Stimulated activated naive CD8-positive, alpha-beta T cell treated with anti-CD3 and anti-CD28 coated beads, Interleukin-15, Interleukin-2, amounts not matched to agents 100 ng/mL and 50 ng/mL, for 24 hours (primary cell): ENCODE data around the gene PCYT2.
A peak's percentile ranks its signal among the peaks of the same experiment; 100 is the strongest.
"Not testable (repeated sequence)": the region's sequence is repeated elsewhere in the genome, so short reads cannot be mapped to it uniquely, and the experiment has no call there.

Source experiments
- H3K27ac Mint-ChIP-seq: one replicate; pipeline ENCODE4 v1.8.0; 2021; ENCODE audit warnings: mild to moderate bottlenecking, mixed read lengths
- H3K27me3 Mint-ChIP-seq: one replicate; pipeline ENCODE4 v1.8.0; 2021; ENCODE audit warnings: mixed read lengths
- H3K36me3 Mint-ChIP-seq: one replicate; pipeline ENCODE4 v1.8.0; 2021; ENCODE audit warnings: low read depth, mixed read lengths
- H3K4me1 Mint-ChIP-seq: one replicate; pipeline ENCODE4 v1.8.0; 2021; ENCODE audit warnings: low read depth, mixed read lengths
- H3K4me3 Mint-ChIP-seq: one replicate; pipeline ENCODE4 v1.8.0; 2021; ENCODE audit warnings: mild to moderate bottlenecking, mixed read lengths
- H3K9me3 Mint-ChIP-seq: one replicate; pipeline ENCODE4 v1.8.0; 2021; ENCODE audit warnings: mixed read lengths

The PCYT2 gene

GRCh38 chr17:81924557-81925532 lies 13.6 kb upstream of the PCYT2 start:
- H3K27me3 Mint-ChIP-seq: peaks cover 4% of the 10 kb centered on the region
- peaks cover 5% of the 10 kb centered on the region for H3K36me3 Mint-ChIP-seq
- peak overlapping the region; percentile 23 for H3K4me3 Mint-ChIP-seq
- H3K27ac Mint-ChIP-seq: no peak overlapping the region
- peaks cover 24% of the 10 kb centered on the region for H3K4me1 Mint-ChIP-seq
- no peaks in the 10 kb centered on the region for H3K9me3 Mint-ChIP-seq

- Mint-ChIP-seq H3K27me3 (no peaks in the 10 kb centered on the region), H3K36me3 (peaks cover 12% of the 10 kb centered on the region), H3K4me1 (peaks cover 24% of the 10 kb centered on the region), H3K27ac (no peak overlapping the region), H3K9me3 (no peaks in the 10 kb centered on the region), H3K4me3 (no peak overlapping the region)
These were observed 12.4 kb upstream of the PCYT2 start for GRCh38 chr17:81923302-81924260.

GRCh38 chr17:81922566-81923301 lies 11.5 kb upstream of the PCYT2 start:
- H3K36me3 Mint-ChIP-seq: peaks cover 12% of the 10 kb centered on the region
- no peak overlapping the region for H3K4me3 Mint-ChIP-seq
- no peak overlapping the region for H3K27ac Mint-ChIP-seq
- H3K9me3 Mint-ChIP-seq: no peaks in the 10 kb centered on the region
- H3K4me1 Mint-ChIP-seq: peaks cover 30% of the 10 kb centered on the region
- no peaks in the 10 kb centered on the region for H3K27me3 Mint-ChIP-seq

DNA sequence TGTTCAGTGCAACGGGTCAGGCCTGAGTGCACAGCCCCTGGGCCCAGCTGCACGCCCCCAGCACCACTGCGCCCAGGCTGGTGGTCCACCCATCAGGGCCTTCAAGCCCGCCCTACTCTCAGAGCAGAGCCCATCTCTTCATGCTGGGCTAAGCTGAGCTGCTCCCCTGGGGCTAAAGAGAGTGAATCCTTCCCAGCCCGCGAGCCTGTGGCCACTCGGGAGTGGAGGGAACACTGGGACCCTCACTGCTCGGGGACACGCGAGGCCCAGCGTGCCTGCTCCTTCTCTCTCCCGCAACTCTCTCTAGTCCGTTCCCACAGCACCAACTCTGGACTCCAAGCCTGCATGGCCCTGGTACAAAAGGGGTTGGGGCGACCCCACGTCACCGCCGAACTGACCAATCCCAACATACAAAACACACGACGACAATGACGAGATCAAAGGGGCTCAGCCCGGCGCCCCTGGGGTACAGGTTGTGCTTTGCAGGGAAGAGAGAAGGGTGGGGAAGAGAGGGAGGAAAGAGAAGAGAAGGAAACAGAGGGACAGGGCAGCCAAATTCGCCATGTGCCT lies 10.9 kb upstream of the PCYT2 start:
- H3K27me3 Mint-ChIP-seq: no peaks in the 10 kb centered on the region
- H3K36me3 Mint-ChIP-seq: peaks cover 15% of the 10 kb centered on the region
- no peak overlapping the region for H3K27ac Mint-ChIP-seq
- no peak overlapping the region for H3K4me3 Mint-ChIP-seq
- H3K4me1 Mint-ChIP-seq: peaks cover 33% of the 10 kb centered on the region
- no peaks in the 10 kb centered on the region for H3K9me3 Mint-ChIP-seq

GRCh38 chr17:81921537-81921862 lies 10.3 kb upstream of the PCYT2 start:
- peaks cover 38% of the 10 kb centered on the region for H3K4me1 Mint-ChIP-seq
- H3K27me3 Mint-ChIP-seq: no peaks in the 10 kb centered on the region
- H3K36me3 Mint-ChIP-seq: peaks cover 19% of the 10 kb centered on the region
- no peak overlapping the region for H3K4me3 Mint-ChIP-seq
- H3K9me3 Mint-ChIP-seq: no peaks in the 10 kb centered on the region
- no peak overlapping the region for H3K27ac Mint-ChIP-seq

DNA sequence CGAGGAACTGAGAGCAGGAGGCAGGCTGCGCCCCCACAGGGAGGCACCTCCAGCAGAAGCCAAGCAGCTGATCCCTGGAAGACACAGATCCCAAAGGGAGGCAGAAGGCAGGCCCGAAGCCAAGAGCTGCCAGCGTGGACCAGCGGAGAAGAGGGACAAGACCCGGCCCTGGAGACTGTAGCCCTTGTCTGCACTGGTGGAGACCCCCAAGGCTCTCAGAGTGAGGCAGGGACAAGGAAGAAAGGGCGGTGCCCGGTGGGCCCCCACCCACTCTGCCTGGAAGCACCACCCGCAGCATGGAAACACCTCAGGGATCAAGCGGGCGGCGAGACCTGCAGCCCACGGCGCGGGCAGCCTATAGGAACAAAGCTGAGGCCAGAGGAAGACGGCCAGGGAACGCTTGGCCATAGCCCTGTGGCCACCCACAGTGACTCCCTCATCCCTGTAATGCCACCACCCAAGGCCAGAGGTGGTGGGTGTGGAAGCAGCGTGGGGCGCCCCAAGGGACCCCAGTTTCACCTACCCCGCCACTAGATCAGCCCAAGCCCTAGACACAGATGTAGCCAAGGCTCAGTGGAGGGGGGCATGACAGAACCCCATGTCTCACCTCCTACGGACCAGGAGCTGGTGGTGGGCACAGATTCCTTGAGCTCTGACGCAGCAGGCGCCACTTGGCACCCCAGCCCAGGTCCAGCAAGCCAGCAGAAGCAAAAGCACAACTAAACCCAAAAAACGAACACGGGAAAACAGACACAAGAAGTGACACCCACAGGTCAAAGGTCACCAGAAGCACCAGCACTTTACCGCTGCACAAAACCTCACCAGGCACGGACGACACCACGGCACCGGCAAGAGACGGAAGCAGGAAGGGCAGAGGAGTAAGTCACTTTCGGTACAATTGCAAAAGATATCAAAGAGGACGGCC lies 9.7 kb upstream of the PCYT2 start:
- H3K27ac Mint-ChIP-seq: no peak overlapping the region
- no peaks in the 10 kb centered on the region for H3K9me3 Mint-ChIP-seq
- H3K4me1 Mint-ChIP-seq: peaks cover 36% of the 10 kb centered on the region
- no peak overlapping the region for H3K4me3 Mint-ChIP-seq
- peaks cover 23% of the 10 kb centered on the region for H3K36me3 Mint-ChIP-seq
- H3K27me3 Mint-ChIP-seq: no peaks in the 10 kb centered on the region

GRCh38 chr17:81918832-81919545 lies 7.8 kb upstream of the PCYT2 start:
- Mint-ChIP-seq H3K9me3 (no peaks in the 10 kb centered on the region), H3K27me3 (no peaks in the 10 kb centered on the region), H3K36me3 (peaks cover 26% of the 10 kb centered on the region), H3K27ac (no peak overlapping the region), H3K4me1 (peaks cover 23% of the 10 kb centered on the region), H3K4me3 (no peak overlapping the region)

DNA sequence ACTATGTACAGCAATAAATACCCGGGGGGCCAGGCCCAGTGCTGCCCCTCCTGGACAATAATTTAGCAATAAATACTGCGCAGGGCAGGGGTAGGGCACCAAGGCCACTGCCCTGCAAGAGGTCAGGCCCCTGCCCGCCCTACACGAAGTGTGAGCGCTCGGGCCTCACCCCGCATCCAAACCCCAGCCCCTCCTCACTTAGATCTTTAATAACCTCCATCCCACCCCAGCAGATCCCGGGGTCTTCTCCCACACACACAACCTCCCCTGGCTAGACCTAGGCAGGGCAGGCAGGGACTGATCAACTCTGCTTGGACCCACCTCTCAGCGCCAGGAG lies 7.1 kb upstream of the PCYT2 start:
- Mint-ChIP-seq H3K36me3 (peaks cover 30% of the 10 kb centered on the region), H3K4me1 (peaks cover 22% of the 10 kb centered on the region), H3K4me3 (peak overlapping the region; percentile 89), H3K27ac (peak overlapping the region; percentile 65)
- H3K9me3 Mint-ChIP-seq, H3K27me3 Mint-ChIP-seq: not testable (repeated sequence)

DNA sequence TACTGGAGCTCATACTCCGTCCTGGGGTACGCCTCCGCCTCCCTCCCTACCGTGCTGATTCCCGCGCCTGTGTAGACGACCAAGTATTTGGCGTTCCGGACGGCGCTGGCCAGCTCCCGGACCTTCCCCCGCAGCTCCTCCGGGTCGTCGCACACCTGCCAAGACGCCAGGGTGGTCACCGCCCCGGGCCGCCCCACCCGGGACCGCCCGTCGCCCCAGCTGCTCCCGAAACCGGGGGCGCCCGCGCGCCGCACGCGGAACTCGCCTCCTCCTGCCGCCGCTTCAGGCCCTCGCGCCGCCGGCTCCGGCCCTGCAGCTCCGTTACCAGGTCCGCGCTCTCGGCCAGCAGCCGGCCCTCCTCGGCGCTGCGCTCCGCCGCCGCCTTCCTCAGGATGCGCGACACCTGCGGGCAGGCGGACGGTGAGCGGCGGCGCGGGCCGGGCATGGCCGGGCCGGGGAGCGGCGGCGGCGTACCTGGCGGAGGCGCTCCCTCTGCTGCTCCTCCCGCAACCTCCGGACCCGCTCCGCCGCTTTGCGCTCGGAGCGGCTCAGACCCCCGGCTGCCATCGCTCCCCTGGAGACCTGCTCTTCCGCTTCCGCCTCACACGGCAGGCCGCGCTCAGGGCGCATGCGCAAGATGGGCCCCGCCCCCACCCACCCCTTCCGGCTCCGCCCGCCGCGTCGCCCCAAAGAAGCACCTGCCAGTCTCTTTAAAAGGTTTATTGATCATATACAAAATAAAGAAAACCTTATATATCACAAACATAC lies 6.5 kb upstream of the PCYT2 start, which contains the start of gene SIRT7:
TSS of gene SIRT7 (minus strand) at position 612 of the 768 bp plus-strand sequence. CDS start at position 567, 45 bp downstream.
- Mint-ChIP-seq H3K4me1 (peaks cover 27% of the 10 kb centered on the region), H3K9me3 (no peaks in the 10 kb centered on the region), H3K27ac (peak within 1 kb of the TSS; percentile 65), H3K27me3 (no peaks in the 10 kb centered on the region), H3K4me3 (peak within 1 kb of the TSS; percentile 89), H3K36me3 (peaks cover 36% of the 10 kb centered on the region)

DNA sequence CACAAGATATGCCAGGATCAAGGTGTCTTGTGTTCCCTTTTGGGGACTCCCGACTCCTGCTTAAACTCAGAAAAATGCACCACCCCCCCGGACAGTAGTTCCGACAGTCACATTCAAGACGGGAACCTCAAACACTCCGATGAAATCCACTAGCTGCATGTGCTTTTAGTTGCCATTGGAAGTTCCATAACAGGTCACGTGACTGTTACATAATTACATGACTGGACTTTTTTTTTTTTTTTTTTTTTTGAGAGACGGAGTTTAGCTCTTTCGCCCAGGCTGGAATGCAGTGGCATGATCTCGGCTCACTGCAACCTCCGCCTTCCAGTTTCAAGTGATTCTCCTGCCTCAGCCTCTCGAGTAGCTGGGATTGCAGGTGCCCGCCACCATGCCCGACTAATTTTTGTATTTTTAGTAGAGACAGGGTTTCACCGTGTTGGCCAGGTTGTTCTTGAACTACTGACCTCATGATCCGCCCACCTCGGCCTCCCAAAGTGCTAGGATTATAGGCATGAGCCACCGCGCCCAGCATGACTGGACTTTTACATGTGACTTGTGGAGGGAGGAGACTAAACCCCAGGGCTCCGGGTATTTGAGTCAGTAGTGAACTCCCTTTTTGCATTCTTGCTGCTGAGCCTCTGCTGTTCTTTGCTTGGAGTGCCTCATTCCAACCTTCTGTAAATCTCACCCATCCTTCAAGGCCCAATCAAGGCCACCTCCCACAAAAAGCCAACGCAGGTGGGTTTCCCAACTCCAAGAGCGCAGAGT lies 5.2 kb upstream of the PCYT2 start:
- no peaks in the 10 kb centered on the region for H3K27me3 Mint-ChIP-seq
- no peaks in the 10 kb centered on the region for H3K9me3 Mint-ChIP-seq
- no peak overlapping the region for H3K27ac Mint-ChIP-seq
- peaks cover 30% of the 10 kb centered on the region for H3K4me1 Mint-ChIP-seq
- H3K36me3 Mint-ChIP-seq: peaks cover 42% of the 10 kb centered on the region
- H3K4me3 Mint-ChIP-seq: peak overlapping the region; percentile 89

- no peaks in the 10 kb centered on the region for H3K9me3 Mint-ChIP-seq
- H3K36me3 Mint-ChIP-seq: peaks cover 37% of the 10 kb centered on the region
- no peak overlapping the region for H3K4me3 Mint-ChIP-seq
- H3K4me1 Mint-ChIP-seq: peaks cover 30% of the 10 kb centered on the region
- no peak overlapping the region for H3K27ac Mint-ChIP-seq
- H3K27me3 Mint-ChIP-seq: no peaks in the 10 kb centered on the region
These were observed 4.1 kb upstream of the PCYT2 start for GRCh38 chr17:81915331-81915730.
